Measurements from ENCODE around the gene MAP3K3.

MAP3K3 gene

DNA sequence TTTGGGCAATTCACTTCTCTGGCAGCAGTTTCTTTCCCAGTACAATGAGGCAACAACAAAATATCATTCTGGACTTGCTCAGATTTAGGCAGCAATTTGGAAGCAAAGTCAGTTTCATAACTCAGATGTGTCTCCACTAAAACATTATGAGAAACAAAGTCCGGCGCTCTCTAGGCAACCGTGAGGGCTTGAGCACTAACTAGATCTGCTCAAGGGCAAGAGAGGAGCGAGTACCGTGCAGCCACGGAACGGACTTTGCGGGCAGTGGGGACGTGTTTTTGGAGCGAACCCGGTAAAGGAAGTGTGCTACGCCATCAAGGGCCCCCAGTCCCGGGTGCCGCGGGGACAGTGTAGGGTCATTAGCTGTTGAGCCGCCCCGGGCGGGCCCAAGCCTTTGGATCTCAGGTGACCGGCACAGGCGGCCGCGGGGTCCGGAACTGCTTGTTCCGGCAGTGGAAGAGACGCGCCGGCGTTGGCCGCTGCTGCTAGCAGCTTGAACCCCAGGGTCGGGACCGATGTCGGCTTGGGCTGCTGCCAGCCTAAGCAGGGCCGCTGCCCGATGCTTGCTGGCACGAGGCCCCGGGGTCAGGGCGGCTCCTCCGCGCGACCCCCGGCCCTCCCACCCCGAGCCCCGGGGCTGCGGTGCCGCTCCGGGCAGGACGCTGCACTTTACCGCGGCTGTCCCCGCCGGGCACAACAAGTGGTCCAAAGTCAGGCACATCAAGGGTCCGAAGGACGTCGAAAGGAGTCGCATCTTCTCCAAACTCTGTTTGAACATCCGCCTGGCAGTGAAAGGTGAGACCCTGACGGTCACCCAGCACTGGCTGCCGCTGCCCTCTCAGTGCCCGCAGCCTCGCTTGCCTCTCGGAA lies 21.4 kb upstream of the MAP3K3 start, which contains the start of gene TACO1:
Gene TACO1 (plus strand): TSS at position 327 of the 870 bp plus-strand sequence. CDS start 189 bp downstream, at position 516.
- Mint-ChIP-seq H3K27me3 (no peaks in the 10 kb centered on the region), H3K9me3 (no peaks in the 10 kb centered on the region), H3K4me3 (peak within 1 kb of the TSS; percentile 83 to 89), H3K27ac (peak within 1 kb of the TSS; percentile 87 to 90), H3K4me1 (ENCODE audit: low read depth in 2 of 2) (peaks cover 33 to 39% of the 10 kb centered on the region in 2 donors), H3K36me3 (ENCODE audit: insufficient read depth) (peaks cover 17% of the 10 kb centered on the region)
- DNase-seq (peak; percentile 63 to 69 (median 68)), ATAC-seq (replicated peaks) (peak; percentile 59)

DNA sequence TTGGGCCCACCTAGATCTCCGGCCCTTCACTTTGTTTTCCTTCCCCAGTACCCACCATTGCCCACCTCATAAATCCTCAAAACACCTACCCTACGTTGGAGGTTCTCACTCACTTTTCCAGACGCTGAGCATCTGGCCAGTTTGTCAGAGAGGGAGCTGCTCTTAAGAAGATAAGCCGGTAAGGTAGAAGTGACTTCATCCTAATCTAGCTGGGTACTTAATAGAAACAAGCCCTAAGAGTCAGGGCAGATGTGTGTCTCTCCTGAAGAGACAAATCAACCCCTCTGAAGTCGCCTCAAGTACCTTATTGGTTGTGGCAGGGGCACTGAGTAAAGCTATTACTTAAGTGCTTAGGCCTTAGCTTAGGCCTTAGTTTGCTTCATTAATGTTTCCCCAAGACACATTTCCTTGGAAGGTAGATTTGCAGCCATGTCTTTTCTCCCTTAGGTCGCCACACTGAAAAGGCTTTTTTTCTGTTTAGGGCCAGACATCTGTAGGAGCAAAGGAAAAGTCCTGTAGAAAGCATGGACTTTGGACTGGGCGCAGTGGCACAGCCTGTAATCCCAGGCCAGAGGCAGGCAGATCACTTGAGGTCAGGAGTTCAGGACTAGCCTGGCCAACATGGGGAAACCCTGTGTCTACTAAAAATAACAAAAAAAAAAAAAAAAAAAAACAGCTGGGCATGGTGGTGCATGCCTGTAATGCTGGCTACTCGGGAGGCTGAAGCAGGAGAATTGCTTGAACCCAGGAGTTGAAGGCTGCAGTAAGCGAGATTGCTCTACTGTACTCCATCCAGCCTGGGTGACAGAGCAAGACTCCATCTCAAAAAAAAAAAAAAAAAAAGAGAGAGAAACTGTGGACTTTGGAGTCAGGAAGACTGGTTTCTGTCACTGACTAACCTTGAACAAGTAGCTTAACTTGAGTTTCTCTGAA lies 20.5 kb upstream of the MAP3K3 start:
- ATAC-seq (replicated peaks): no peak

GRCh38 chr17:63609816-63610573 lies 12.2 kb upstream of the MAP3K3 start:
- H3K4me3 Mint-ChIP-seq: peak overlapping the region; percentile 14 to 22

More for the DNA sequence above, 20.5 kb upstream of the MAP3K3 start:
- H3K4me3 Mint-ChIP-seq: peak overlapping the region; percentile 83 to 89
- DNase-seq: no peak
- H3K36me3 Mint-ChIP-seq (ENCODE audit: insufficient read depth): peaks cover 17% of the 10 kb centered on the region
- no peaks in the 10 kb centered on the region for H3K9me3 Mint-ChIP-seq
- H3K27ac Mint-ChIP-seq: peak overlapping the region; percentile 87 to 90
- no peaks in the 10 kb centered on the region for H3K27me3 Mint-ChIP-seq
- H3K4me1 Mint-ChIP-seq (ENCODE audit: low read depth in 2 of 2): peaks cover 33 to 39% of the 10 kb centered on the region in 2 donors

DNA sequence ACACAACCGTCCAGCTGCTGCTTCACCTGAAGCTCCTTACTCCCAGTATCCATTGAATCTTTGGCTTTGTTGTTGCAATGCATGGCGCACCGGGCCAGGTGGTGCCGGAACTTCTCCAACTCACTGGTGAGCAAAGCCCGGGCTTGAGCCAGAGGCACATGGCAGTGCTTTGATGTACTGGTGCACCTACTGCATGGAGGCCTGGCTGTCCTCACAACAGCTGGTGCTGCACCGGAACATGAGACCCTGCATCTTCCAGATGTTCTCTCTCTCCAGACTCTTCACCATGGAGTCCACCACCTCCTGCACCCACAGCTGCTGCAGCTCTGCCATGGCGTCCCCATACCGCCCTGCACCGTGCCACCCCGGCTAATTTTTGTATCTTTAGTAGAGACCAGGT lies 11.4 kb upstream of the MAP3K3 start:
- DNase-seq: no peak
- H3K36me3 Mint-ChIP-seq (ENCODE audit: insufficient read depth): peaks cover 14% of the 10 kb centered on the region
- no peak for ATAC-seq (replicated peaks)
- peaks cover 19 to 20% of the 10 kb centered on the region in 2 donors for H3K4me1 Mint-ChIP-seq (ENCODE audit: low read depth in 2 of 2)
- peak overlapping the region in 1 of 2 donors; percentile 62 for H3K27ac Mint-ChIP-seq
- H3K4me3 Mint-ChIP-seq: peak overlapping the region in 1 of 2 donors; percentile 53
- no peaks in the 10 kb centered on the region for H3K9me3 Mint-ChIP-seq
- no peaks in the 10 kb centered on the region for H3K27me3 Mint-ChIP-seq

More at GRCh38 chr17:63609816-63610573, 12.2 kb upstream of the MAP3K3 start:
- ATAC-seq (replicated peaks): peak; percentile 38
- no peaks in the 10 kb centered on the region for H3K9me3 Mint-ChIP-seq
- no peaks in the 10 kb centered on the region for H3K27me3 Mint-ChIP-seq
- peaks cover 19 to 22% of the 10 kb centered on the region in 2 donors for H3K4me1 Mint-ChIP-seq (ENCODE audit: low read depth in 2 of 2)
- peak overlapping the region; percentile 62 to 75 for H3K27ac Mint-ChIP-seq
- H3K36me3 Mint-ChIP-seq (ENCODE audit: insufficient read depth): peaks cover 15% of the 10 kb centered on the region
- DNase-seq: no peak

DNA sequence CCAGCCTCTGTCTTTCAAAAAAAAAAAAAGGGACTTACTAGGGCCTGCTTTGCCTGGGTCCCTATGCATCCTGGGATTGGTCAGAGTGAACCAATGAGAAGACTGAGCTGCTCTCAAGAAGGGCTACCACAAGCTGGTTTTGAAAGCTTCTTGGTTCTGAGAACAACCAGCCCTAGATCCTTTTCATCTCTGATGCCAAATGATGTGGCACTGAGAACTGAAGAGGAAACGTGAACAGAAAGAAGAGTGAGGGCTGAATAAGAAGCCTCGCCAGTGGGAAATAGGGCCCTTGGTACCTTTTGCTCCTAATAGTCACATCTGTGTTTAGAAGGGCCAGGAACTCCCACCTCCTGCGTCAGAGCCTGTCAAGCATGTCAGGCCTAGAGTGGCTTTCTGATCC lies 10.9 kb upstream of the MAP3K3 start:
- Mint-ChIP-seq H3K4me1 (ENCODE audit: low read depth in 2 of 2) (peaks cover 19 to 20% of the 10 kb centered on the region in 2 donors), H3K27ac (peak overlapping the region in 1 of 2 donors; percentile 62), H3K36me3 (ENCODE audit: insufficient read depth) (peaks cover 14% of the 10 kb centered on the region), H3K4me3 (peak overlapping the region in 1 of 2 donors; percentile 53), H3K9me3 (no peaks in the 10 kb centered on the region), H3K27me3 (no peaks in the 10 kb centered on the region)
- ATAC-seq (replicated peaks) (no peak), DNase-seq (no peak)

GRCh38 chr17:63613663-63614062 lies 8.6 kb upstream of the MAP3K3 start:
- Mint-ChIP-seq H3K27me3 (no peaks in the 10 kb centered on the region), H3K4me3 (no peak overlapping the region), H3K4me1 (ENCODE audit: low read depth in 2 of 2) (peaks cover 17 to 20% of the 10 kb centered on the region in 2 donors), H3K27ac (no peak overlapping the region), H3K9me3 (no peaks in the 10 kb centered on the region), H3K36me3 (ENCODE audit: insufficient read depth) (peaks cover 5% of the 10 kb centered on the region)
- DNase-seq (no peak), ATAC-seq (replicated peaks) (no peak)

DNA sequence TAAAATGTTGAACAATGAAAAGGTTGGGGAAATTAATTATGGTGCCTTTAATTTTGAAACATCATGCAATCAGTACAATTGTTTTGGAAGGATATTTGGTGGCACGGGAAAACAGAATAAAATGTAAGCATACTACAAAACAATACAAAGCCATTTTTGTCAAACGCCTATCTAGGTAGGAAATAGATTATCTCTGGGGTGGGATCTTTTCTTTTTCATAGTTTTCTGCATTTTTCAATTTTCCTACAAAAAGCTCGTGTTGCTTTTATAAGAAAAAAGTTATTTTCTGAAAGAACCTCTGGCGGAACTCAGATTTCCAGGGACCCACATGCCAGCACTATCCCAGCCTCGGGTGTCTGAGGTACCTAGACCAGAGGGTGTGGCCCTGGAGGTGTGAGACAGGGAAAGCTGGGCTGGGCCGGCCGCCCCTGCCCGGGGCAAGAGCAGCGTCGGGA lies 961 bp upstream of the MAP3K3 start:
- no peaks in the 10 kb centered on the region for H3K9me3 Mint-ChIP-seq
- DNase-seq: no peak
- peaks cover 7% of the 10 kb centered on the region for H3K36me3 Mint-ChIP-seq (ENCODE audit: insufficient read depth)
- H3K27ac Mint-ChIP-seq: peak overlapping the region; percentile 13 to 88
- H3K4me3 Mint-ChIP-seq: peak overlapping the region; percentile 86 to 94
- no peak for ATAC-seq (replicated peaks)
- peaks cover 26 to 28% of the 10 kb centered on the region in 2 donors for H3K4me1 Mint-ChIP-seq (ENCODE audit: low read depth in 2 of 2)
- no peaks in the 10 kb centered on the region for H3K27me3 Mint-ChIP-seq

DNA sequence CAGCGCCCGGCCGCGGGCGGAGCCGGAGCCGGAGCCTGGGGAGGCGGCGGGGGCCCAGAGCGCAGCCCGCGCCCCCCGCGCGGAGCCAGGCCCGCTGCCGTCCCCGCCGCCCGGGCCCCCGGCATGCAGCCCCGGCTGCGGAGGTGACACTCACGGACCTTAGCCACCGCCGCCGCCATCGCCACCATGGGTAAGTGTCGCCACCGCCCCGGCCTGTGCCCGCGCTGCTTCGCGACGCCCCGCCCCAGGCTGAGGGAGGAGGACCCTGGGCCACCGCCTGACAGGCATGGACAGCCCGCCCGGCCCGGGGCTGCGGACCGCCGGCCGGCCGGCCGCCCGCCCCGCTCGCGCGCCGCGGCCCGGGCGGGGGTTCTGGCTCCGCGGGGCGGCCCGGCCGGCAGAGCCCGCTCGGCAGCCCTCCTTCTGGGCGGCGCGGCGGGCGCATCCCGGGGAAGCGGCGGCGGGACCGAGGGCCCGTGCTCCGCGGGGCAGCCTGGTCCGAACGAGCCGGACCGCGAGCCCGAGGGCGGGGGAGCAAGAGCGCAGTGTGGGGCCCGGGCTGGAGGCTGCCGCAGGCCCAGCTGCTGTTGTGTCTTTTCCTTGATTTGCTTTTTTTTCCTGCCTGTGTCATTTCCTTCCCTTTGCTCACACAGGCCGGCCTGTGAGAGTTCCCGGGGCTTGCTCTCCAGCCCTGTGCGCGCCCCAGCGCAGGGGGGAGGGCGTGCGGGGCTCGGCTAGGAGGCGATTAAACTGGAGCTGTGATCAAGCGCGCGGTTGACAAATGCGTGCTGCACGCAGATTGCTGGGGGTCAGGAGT lies 565 bp downstream of the MAP3K3 start:
- Mint-ChIP-seq H3K4me1 (ENCODE audit: low read depth in 2 of 2) (peaks cover 35 to 39% of the 10 kb centered on the region in 2 donors), H3K27ac (peak overlapping the region; percentile 88 to 93), H3K4me3 (peak overlapping the region; percentile 94 to 97), H3K36me3 (ENCODE audit: insufficient read depth) (peaks cover 7% of the 10 kb centered on the region), H3K9me3 (no peaks in the 10 kb centered on the region), H3K27me3 (no peaks in the 10 kb centered on the region)
- ATAC-seq (replicated peaks) (peak; percentile 34), DNase-seq (peak in 2 of 3 experiments; percentile 42 to 51)

- ATAC-seq (replicated peaks) (no peak), DNase-seq (no peak)
- peak overlapping the region; percentile 87 to 93 for H3K27ac Mint-ChIP-seq
- peaks cover 38 to 39% of the 10 kb centered on the region in 2 donors for H3K4me1 Mint-ChIP-seq (ENCODE audit: low read depth in 2 of 2)
- H3K9me3 Mint-ChIP-seq: no peaks in the 10 kb centered on the region
- H3K36me3 Mint-ChIP-seq (ENCODE audit: insufficient read depth): peaks cover 14% of the 10 kb centered on the region
- no peaks in the 10 kb centered on the region for H3K27me3 Mint-ChIP-seq
- H3K4me3 Mint-ChIP-seq: peak overlapping the region; percentile 94 to 97
These were observed 1.7 kb downstream of the MAP3K3 start for GRCh38 chr17:63623786-63624530.

GRCh38 chr17:63624531-63624880 lies 2.3 kb downstream of the MAP3K3 start:
- peaks cover 38 to 39% of the 10 kb centered on the region in 2 donors for H3K4me1 Mint-ChIP-seq (ENCODE audit: low read depth in 2 of 2)

DNA sequence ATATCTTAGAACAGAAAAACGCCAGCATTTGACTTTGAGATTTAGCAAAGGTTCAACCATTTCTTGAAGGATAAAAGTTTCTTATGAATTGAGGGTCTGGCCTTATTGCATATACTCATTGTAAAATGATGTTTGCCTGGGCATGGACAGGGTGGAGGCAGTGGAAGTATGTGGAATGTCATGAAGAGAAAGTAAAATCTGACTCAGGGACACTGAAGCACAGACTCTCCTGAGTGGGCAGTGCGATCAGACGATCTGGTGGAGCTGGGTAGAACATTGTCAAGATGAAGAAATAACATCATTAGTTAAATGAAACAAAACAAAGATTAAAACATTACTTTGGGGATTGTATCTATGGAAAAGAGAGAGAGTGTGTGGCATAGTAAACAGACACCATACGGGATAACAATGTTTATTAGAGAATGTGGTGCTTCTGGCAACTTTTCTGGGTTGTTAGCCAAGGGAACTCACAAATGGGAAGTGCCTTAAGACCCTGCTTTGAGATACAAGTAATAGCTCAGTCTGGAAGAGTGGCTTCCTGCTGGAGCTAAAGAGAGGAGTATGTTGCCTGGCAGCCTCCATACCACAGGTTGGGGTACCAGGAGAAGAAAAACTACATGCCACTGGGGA lies 4.4 kb downstream of the MAP3K3 start:
- H3K27ac Mint-ChIP-seq: no peak overlapping the region
- ATAC-seq (replicated peaks) (no peak), DNase-seq (no peak)
- H3K4me3 Mint-ChIP-seq: peak overlapping the region in 1 of 2 donors; percentile 3
- H3K9me3 Mint-ChIP-seq: no peaks in the 10 kb centered on the region
- H3K36me3 Mint-ChIP-seq (ENCODE audit: insufficient read depth): peaks cover 21% of the 10 kb centered on the region
- peaks cover 41 to 43% of the 10 kb centered on the region in 2 donors for H3K4me1 Mint-ChIP-seq (ENCODE audit: low read depth in 2 of 2)
- no peaks in the 10 kb centered on the region for H3K27me3 Mint-ChIP-seq

More at GRCh38 chr17:63624531-63624880, 2.3 kb downstream of the MAP3K3 start:
- H3K36me3 Mint-ChIP-seq (ENCODE audit: insufficient read depth): peaks cover 18% of the 10 kb centered on the region
- peak overlapping the region; percentile 26 to 97 for H3K4me3 Mint-ChIP-seq
- DNase-seq (no peak), ATAC-seq (replicated peaks) (no peak)
- H3K27me3 Mint-ChIP-seq: no peaks in the 10 kb centered on the region
- H3K27ac Mint-ChIP-seq: no peak overlapping the region
- no peaks in the 10 kb centered on the region for H3K9me3 Mint-ChIP-seq

All from effector memory CD8-positive, alpha-beta T cell (primary cell).